GM18507 (cell line): Measurements from ENCODE around the gene DENND2C.
A peak's percentile ranks its signal among the peaks of the same experiment; 100 is the strongest.
"Not testable (repeated sequence)": the region's sequence is repeated elsewhere in the genome, so short reads cannot be mapped to it uniquely, and the experiment has no call there.

Experiments
- DNase-seq: peaks from one replicate; pipeline ENCODE4 v3.0.0; 2011; ENCODE audit warnings: low read depth; ENCODE audit not compliant: insufficient read length; ENCODE audit errors: extremely low spot score
- FAIRE-seq: peaks from 2 replicates; lab custom pipeline; 2011; peaks lifted over from hg19 to GRCh38; lab: Jason Lieb, UNC

Gene DENND2C

DNA sequence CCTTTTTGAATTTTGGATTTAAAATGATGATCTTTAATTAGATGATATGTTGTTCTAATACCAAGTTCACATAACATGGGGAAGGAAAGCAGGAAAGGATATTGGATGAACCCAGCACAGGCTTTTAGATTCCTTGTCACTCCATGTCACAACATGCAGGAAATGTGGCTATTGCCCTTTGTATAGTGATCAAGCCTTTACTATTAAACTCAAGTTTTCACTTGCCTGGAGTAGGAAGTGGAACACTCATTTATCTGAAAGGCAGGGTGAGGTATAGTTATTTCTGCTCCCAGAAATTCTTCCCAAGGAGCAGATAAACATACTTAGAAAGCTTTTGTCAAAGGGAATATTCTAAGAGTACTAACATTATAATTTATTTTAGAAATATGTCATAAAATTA lies 51.2 kb downstream of the DENND2C start:
- no peak for FAIRE-seq

DNA sequence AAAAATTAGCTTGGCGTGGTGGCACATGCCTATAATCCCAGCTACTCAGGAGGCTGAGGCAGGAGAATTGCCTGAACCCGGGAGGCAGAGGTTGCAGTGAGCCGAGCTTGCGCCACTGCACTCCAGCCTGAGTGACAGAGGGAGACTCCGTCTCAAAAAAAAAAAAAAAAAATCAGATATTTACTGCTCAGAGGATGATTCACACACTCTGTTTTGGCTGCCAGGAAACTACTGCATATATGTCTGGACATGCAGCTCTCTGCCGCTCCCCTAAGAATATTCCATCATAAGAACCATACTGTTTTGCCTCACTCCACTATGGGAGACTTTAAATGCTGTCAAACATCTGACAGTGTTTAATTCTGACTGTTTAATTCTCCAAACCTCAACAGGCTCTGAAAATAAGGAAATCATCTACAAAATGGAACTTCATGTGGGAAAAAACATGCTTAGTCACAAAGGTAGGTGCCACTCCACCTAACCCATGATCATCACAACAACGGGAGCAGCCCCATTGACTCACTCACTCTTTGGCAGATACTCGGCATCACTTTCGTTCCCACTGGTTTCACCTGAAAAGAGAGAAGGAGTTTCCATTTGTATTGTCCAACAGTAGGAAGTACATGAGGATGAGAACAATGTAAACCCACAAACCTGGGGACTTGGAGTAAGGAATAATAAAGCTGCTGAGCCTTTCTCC lies 59.2 kb downstream of the DENND2C start:
- no peak for FAIRE-seq

More for the DNA sequence above, 51.2 kb downstream of the DENND2C start:
- no peak for DNase-seq

GRCh38 chr1:114609826-114610225 lies 60.0 kb downstream of the DENND2C start:
- DNase-seq = no peak
- FAIRE-seq = no peak

More for the DNA sequence above, 59.2 kb downstream of the DENND2C start:
- no peak for DNase-seq

DNA sequence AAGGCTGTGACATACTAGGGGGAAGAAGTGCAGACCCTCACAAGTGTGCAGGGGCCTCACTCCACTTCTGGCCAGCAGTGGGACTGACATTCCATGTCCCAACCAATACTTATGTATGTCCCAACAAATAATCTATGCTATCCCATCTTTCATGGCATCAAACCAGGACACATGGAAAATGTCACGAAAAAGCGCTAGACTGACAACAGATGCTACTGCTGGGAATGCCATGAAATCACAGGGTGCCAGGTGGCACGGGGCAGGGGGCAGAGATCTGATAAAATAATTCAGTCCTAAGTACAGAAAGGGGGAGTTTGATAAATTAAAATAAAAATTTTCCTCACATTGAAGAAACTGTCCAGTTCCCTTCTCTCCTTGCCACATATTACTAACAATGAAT lies 60.8 kb downstream of the DENND2C start:
- no peak for DNase-seq
- FAIRE-seq = no peak

- FAIRE-seq (no peak), DNase-seq (no peak)
Measured at GRCh38 chr1:114607223-114607622, 62.6 kb downstream of the DENND2C start.

DNA sequence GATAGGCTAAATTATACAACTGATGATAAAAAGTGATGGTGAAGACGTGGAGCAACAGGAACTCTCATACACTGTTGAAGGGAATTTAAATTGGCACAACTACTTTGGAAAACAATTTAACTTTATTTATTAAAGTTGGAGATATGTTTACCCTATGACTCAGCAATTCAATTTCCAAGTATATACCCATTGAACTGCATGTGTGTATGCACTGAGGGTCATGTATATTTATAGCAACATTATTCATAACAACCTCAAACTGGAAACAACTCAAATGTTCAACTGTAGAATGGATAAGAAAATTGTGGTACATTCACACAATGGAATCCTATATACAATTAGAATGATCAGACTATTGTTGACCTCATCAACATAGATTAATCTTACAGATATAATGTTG lies 71.9 kb downstream of the DENND2C start:
- no peak for FAIRE-seq
- DNase-seq = no peak

GRCh38 chr1:114595602-114596001 lies 74.2 kb downstream of the DENND2C start:
- FAIRE-seq (no peak), DNase-seq (no peak)

DNA sequence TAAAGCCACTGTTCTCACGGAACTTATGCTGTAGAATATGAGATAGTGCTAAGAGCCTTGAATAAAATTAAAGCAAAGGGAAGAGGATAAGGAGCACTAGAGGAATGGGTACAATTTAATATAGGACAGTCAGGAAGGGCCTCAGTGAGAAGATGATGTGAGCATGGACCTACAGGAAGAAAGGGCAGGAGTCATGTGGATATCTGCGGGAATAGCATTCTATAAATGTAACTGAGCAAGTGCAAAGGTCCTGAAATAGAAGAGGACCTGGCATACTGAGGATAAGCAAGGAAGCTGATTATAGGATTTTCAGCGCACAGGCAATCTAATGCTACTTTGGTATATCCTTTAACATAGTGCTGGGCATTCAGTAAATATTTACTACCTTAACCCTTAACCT lies 75.8 kb downstream of the DENND2C start:
- FAIRE-seq (no peak), DNase-seq (no peak)

DNA sequence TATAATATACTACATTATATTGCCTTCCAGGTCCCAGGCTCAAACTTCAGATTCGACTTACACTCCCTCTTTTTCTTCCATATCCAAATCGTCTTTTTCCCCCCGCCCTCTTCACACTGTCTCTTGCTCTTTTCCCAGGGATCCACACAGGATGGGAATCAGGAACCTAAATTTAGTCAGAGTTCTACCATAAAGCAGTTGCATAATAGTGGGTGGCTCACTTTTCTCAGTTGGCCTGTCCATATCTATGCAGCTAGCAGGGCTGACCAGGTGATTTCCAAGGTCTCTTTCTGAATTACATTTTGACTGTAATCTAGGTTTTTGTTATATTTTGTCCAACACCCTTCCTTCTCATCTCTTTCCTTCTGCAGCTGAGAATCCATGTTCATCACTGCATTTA lies 80.7 kb downstream of the DENND2C start:
- no peak for FAIRE-seq
- no peak for DNase-seq

- FAIRE-seq = no peak
- DNase-seq = no peak
Measured at GRCh38 chr1:114588196-114588689, 81.6 kb downstream of the DENND2C start.

DNA sequence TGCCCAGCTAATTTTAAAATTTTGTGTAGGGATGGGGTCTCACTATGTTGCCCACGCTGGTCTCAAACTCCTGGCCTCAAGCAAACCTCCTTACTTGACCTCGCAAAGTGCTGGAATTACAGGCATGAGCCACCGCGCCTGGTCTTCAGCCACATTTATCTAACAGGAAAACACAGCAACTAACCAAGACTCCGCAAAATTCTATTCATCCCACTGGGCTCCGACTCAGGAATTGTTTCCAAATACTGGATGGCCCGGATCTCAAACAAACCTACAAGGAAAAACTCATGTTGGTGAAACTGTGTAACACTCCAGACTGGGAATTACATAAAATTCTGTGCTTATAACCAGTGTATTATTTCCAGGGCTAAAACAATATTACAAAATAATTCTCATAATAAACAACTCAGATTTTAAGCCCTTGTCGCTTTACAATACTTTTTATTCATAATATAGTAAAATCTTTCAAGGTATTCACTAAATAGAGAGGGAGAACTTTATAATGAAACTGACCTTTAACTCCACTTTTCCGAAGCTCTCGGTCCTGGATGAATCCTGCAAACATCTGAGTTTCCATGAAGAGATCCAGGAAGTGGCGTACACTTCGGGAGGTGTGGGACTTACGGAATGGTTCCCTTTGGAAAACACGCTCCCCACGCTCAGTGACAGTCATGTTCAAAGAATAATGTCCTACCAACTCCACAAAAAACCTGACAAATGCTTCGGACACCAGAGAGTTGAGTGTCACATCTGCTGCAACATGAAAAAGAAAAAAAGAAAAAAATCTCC lies 82.5 kb downstream of the DENND2C start:
- FAIRE-seq = no peak
- DNase-seq = no peak

DNA sequence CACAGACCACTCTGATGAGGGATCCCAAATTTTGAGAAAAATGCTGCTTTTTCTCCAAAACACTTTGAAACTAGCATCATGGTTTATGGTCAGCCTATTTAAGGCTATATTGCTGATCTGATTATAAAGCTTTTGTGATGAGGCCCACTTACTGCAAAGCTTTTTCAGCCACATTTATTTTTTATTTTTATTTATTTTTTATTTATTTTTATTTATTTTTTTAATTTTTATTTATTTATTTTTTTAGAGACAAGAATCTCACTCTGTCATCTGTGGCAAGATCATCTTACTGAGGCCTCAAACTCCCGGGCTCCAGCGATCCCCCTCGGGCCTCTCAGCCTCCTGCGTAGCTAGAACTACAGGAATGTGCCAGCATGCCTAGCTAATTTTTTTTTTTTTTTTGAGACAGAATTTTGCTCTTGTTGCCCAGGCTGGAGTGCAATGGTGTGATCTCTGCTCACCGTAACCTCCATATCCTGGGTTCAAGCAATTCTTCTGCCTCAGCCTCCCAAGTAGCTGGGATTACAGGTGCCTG lies 83.3 kb downstream of the DENND2C start:
- FAIRE-seq (no peak), DNase-seq (no peak)

DNA sequence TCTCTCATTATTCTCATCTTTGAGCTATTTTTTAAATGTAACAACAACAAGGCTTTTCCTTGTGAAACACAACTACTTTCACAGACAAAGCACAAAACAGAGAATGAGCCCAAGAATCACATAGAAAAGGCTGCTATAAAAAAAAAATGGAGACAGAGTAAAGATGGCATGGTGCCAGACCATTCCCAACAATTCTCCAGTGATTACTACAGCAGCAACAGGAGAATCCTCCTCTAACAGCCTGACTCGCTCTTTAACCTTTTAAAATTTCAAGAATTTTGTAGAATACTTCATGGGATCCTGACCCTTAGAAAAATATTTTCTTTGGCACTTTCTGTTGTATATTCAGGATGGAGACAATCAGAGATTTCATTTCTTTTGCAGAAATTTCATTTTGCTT lies 84.6 kb downstream of the DENND2C start:
- FAIRE-seq = no peak
- DNase-seq = no peak

DNA sequence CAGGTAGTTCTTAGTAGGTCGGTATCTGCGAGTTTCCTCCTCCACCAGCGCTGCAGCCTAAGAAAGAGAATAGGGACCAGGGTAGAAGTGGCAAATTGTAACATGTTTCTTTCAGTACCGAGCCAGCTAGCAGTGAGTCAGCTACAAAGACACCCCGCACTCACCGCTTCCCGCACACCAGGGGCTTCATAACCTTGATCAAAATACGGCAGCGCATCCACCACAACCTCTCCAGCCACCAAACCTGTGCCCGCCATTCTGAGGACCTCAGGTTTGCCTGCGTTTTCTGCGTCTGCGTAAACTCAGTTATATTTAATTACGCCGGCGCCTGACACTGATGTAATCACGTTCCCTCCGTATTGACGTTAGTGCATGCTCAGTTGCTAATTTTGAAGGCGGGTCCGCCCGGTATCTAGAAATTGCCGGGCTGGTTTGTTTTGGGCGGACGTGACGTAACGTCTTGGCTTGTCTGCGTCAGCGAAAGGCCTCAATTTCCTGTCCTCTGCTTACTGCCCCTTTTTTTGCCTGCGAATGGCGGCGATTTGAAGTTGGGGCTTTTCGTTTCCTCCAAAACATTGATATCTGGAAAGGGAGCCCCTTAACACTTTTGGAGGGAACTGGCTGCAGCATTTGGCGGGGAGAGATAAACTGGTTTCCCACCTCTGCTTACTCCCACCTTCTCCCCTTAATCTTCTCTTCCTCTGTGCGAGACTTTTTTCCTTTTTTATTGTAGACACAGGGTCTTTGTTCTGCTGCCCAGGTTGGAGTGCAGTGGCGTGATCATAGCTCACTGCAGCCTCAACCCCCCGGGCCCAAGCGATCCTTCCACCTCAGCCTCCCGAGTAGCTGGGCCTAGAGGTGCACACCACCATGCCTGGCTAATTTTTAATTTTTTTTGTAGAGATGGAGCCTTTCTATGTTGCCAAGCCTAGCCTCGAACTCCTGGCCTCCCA lies 88.2 kb downstream of the DENND2C start, which contains the start of gene BCAS2:
Gene BCAS2 (minus strand): TSS at position 281 of the 953 bp plus-strand sequence. CDS start 24 bp downstream, at position 257.
- DNase-seq (peak; percentile 72), FAIRE-seq (peak; percentile 99)

DNA sequence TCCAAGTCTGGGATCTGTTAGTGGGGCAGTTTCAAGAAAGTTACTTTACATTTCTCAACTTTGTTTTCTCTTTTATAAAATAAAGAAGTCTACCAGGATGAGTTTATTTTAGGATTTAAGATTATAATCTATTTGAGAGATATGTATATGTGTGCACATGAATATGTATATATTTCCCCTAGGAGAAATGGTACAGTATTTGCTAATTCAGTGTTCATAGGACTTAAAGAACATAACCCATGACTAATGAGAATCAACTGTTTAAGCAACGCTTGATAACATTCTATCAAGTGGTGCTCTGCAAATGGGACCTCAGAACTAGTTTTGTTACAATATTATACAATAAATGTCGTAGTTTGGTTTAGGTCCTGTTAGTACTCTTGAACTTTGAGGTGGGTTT lies 95.5 kb downstream of the DENND2C start:
- FAIRE-seq (no peak), DNase-seq (no peak)

DNA sequence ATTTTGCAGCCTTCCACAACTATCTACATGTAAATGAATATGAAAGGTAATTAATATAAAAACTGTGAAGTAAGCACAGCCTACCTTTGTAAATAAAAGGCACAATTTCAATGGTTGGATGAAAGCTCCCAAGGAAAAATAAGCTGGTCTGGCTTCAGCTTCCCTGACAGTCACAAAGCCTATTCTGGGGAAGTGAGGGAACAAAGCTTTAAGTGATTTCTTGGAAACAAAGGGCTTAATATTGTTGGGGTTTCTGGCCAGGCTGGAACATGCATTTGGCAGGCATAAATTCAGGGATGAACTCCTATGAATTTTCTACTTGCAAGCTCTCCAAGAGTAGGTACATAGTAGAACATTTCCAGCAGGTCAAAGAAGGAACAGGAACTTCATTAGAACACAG lies 105.7 kb downstream of the DENND2C start:
- DNase-seq = no peak
- FAIRE-seq = no peak

DNA sequence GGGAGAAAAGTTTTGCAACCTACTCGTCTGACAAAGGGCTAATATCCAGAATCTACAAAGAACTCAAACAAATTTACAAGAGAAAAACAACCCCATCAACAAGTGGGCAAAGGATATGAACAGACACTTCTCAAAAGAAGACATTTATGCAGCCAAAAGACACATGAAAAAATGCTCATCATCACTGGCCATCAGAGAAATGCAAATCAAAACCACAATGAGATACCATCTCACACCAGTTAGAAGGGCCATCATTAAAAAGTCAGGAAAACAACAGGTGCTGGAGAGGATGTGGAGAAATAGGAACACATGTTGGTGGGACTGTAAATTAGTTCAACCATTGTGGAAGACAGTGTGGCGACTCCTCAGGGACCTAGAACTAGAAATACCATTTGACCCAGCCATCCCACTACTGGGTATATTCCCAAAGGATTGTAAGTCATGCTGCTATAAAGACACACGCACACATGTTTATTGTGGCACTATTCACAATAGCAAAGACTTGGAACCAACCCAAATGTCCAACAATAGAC lies 106.8 kb downstream of the DENND2C start:
- FAIRE-seq, DNase-seq: not testable (repeated sequence)

DNA sequence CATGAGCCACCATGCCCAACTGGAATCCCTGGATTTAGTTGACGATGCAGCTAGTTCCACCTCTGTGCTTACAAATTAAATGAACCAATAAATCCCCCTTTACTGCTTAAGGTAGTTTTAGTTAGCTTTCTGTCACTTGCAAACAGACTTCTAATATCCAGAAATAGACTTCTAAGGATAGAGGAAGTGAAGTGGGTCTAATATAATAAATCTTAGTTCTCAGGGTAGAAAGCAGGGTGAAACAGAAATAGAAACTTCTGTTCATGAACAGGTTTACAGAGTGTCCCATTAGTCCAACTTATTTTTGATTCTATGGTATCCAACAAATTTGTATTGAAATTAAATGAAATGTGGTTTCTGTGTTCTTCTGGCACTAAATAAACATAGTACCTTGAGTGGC lies 108.5 kb downstream of the DENND2C start:
- DNase-seq (no peak), FAIRE-seq (no peak)

- FAIRE-seq = no peak
- no peak for DNase-seq
Measured at GRCh38 chr1:114559356-114559755, 110.5 kb downstream of the DENND2C start.
